Measurements from ENCODE around the gene SORT1. TPM values are rescaled to one million over a fixed set of nuclear protein-coding genes. Genes with fewer than 3 reads are reported as not detected.

The SORT1 gene
- total and polyA plus RNA-seq, 2 of the 8 experiments (the other 6 are each of a cell fraction or from before 2014, with no cell fraction given): 18.7 to 69.6 TPM

DNA sequence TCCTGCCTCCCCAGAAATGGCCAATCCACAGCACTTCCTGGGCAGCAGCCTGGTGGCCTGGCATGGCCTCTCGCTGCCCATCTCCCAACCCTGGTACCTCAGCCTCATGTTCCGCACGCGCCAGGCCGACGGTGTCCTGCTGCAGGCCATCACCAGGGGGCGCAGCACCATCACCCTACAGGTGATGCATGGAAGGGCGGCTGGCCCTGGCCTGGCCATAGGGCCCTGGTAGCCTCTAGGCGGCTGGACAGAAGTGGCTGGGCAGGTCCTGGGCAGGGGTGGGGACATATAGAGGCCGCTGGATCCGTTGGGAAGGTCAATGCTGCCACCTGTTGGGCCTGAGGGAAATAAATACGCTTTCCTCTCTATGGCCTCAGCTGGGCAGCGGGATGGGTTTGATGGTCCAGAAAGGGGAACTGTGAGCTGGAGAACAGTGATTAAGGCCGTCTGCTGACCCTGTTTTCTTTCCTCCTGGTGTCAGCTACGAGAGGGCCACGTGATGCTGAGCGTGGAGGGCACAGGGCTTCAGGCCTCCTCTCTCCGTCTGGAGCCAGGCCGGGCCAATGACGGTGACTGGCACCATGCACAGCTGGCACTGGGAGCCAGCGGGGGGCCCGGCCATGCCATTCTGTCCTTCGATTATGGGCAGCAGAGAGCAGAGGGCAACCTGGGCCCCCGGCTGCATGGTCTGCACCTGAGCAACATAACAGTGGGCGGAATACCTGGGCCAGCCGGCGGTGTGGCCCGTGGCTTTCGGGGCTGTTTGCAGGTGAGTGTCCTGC is 133.9 kb downstream of the SORT1 start (continued):
- TF ChIP-seq TBP (IDR thresholded peaks at IDR 0.05; ENCODE audit: low read depth, low read length): 0 out of 2 replicates have a peak, but pooled peaks have one; percentile 26
- TF ChIP-seq SIRT6 (IDR thresholded peaks at IDR 0.05; ENCODE audit: low read length): no peak
- TF ChIP-seq ZNF274 (IDR thresholded peaks at IDR 0.05; ENCODE audit: borderline replicate concordance, extremely low read depth, low read length): no peak
- TF ChIP-seq KDM1A (IDR thresholded peaks at IDR 0.05; ENCODE audit: borderline replicate concordance, low read length): peak; percentile 56; the same call in 1 of the 2 replicates
- peak; percentile 69; the same call in 1 of the 2 replicates for TF ChIP-seq TEAD4 (IDR thresholded peaks at IDR 0.05; ENCODE audit: low read depth, low read length)
- TF ChIP-seq HDAC2 (IDR thresholded peaks at IDR 0.05; ENCODE audit: borderline replicate concordance in 1 of 2, low read depth in 2 of 2, low read length in 2 of 2): peak; percentile 92 to 99; a peak in 3 of 4 replicates
- no peak for TF ChIP-seq BCL11A (IDR thresholded peaks at IDR 0.05; ENCODE audit: low read depth in 2 of 2, low read length in 2 of 2)
- TF ChIP-seq CBX5 (IDR thresholded peaks at IDR 0.05; ENCODE audit: low read depth, low read length): no peak
- TF ChIP-seq CTBP2 (IDR thresholded peaks at IDR 0.05; ENCODE audit: borderline replicate concordance, insufficient read depth, insufficient read length, low read length): peak; percentile 95
- no peak for TF ChIP-seq SUZ12 (IDR thresholded peaks at IDR 0.05; ENCODE audit: low read length)
- no peak for TF ChIP-seq BRCA1 (IDR thresholded peaks at IDR 0.05; ENCODE audit: low read depth, low read length)
- peak; percentile 83 for TF ChIP-seq YY1 (IDR thresholded peaks at IDR 0.05; ENCODE audit: low read depth, low read length)
- TF ChIP-seq CEBPB (IDR thresholded peaks at IDR 0.05; ENCODE audit: low read depth, low read length): no peak
- no peak for TF ChIP-seq CHD1 (IDR thresholded peaks at IDR 0.05; ENCODE audit: low read depth, low read length)
- TF ChIP-seq RAD21 (IDR thresholded peaks at IDR 0.05 in 1 of 2, conservative IDR thresholded peaks at IDR 0.05 in 1 of 2; ENCODE audit: low read depth in 2 of 2, low read length in 2 of 2): peak; percentile 90 to 93
- TF ChIP-seq RBBP5 (IDR thresholded peaks at IDR 0.05; ENCODE audit: borderline replicate concordance, low read depth, low read length): no peak
- TF ChIP-seq KDM4A (IDR thresholded peaks at IDR 0.05; ENCODE audit: low read depth, low read length, severe bottlenecking): no peak
- TF ChIP-seq RNF2 (IDR thresholded peaks at IDR 0.05; ENCODE audit: borderline replicate concordance, low read depth, low read length, missing control alignments, poor library complexity, severe bottlenecking): no peak
- peak; percentile 61 for TF ChIP-seq ASH2L (IDR thresholded peaks at IDR 0.05; ENCODE audit: low read length)
- no peak for TF ChIP-seq CHD2 (IDR thresholded peaks at IDR 0.05; ENCODE audit: low read length)
- no peak for TF ChIP-seq SIX5 (IDR thresholded peaks at IDR 0.05; ENCODE audit: low read depth, low read length)
- peak; percentile 73; the same call in 1 of the 2 replicates for TF ChIP-seq SP4 (IDR thresholded peaks at IDR 0.05; ENCODE audit: low read length)
- TF ChIP-seq PHF8 (conservative IDR thresholded peaks at IDR 0.05; ENCODE audit: low read depth, low read length): no peak
- TF ChIP-seq SRF (IDR thresholded peaks at IDR 0.05; ENCODE audit: low read depth, low read length): peak; percentile 39; the same call in 1 of the 2 replicates
